Activated CD8-positive, alpha-beta memory T cell treated with anti-CD3 and anti-CD28 coated beads, Interleukin-2, amount 10 ng/mL, durations not matched to agents 7 days and 5 days (primary cell): Measurements from ENCODE around the gene TCF3. TPM values are rescaled to one million over a fixed set of nuclear protein-coding genes. Genes with fewer than 3 reads are reported as not detected.
"Not testable (repeated sequence)": the region's sequence is repeated elsewhere in the genome, so short reads cannot be mapped to it uniquely, and the experiment has no call there.

Experiments
- ATAC-seq: fragments of 150-1000 bp; cut with Tn5 transposase; one replicate; pipeline ENCODE4 v1.10.0; 2021; ENCODE audit warnings: moderate library complexity
- CTCF ChIA-PET: fragments of 350-600 bp; sonication (Branson Sonifier 250); formaldehyde crosslinking; loops from one replicate; lab custom pipeline; 2021; ENCODE audit warnings: antibody characterized with exemption; lab: Charles Lee
- DNase-seq: peaks from one replicate; pipeline ENCODE4 v3.0.0-alpha.2; 2020
- H3K27ac Mint-ChIP-seq: one replicate; pipeline ENCODE4 v1.8.0; 2021; ENCODE audit warnings: mild to moderate bottlenecking, mixed read lengths
- H3K27me3 Mint-ChIP-seq: one replicate; pipeline ENCODE4 v1.8.0; 2021; ENCODE audit warnings: mixed read lengths
- H3K36me3 Mint-ChIP-seq: one replicate; pipeline ENCODE4 v1.8.0; 2021; ENCODE audit warnings: mild to moderate bottlenecking, mixed read lengths
- H3K4me1 Mint-ChIP-seq: one replicate; pipeline ENCODE4 v1.8.0; 2021; ENCODE audit warnings: mixed read lengths
- H3K4me3 Mint-ChIP-seq: one replicate; pipeline ENCODE4 v1.8.0; 2021; ENCODE audit warnings: mild to moderate bottlenecking, moderate library complexity, mixed read lengths
- H3K9me3 Mint-ChIP-seq: one replicate; pipeline ENCODE4 v1.8.0; 2022; ENCODE audit warnings: low read depth, mixed read lengths
- total RNA-seq, 2 experiments: library from RNA; stranded (reverse); gene quantifications; one replicate each; pipeline ENCODE4 v1.2.3, GENCODE V29; 2021

The TCF3 gene
- total RNA-seq, 2 experiments from 2014 or later = 116 to 124 TPM

- Mint-ChIP-seq H3K9me3 (no peaks in the 10 kb centered on the region), H3K27ac (no peak overlapping the region), H3K27me3 (no peaks in the 10 kb centered on the region), H3K4me3 (no peak overlapping the region), H3K36me3 (peaks cover 13% of the 10 kb centered on the region), H3K4me1 (peaks cover 17% of the 10 kb centered on the region)
- ATAC-seq (no peak), DNase-seq (no peak)
- CTCF ChIA-PET = no interaction called here
Measured at GRCh38 chr19:1645299-1645698, 7.1 kb downstream of the TCF3 start.

GRCh38 chr19:1644070-1644469 is 8.3 kb downstream of the TCF3 start:
- H3K9me3 Mint-ChIP-seq = no peaks in the 10 kb centered on the region
- DNase-seq = no peak
- H3K27ac Mint-ChIP-seq = no peak overlapping the region
- no peaks in the 10 kb centered on the region for H3K27me3 Mint-ChIP-seq
- peaks cover 5% of the 10 kb centered on the region for H3K4me1 Mint-ChIP-seq
- no peak overlapping the region for H3K4me3 Mint-ChIP-seq
- H3K36me3 Mint-ChIP-seq = peaks cover 17% of the 10 kb centered on the region
- CTCF ChIA-PET = no interaction called here
- ATAC-seq = no peak

DNA sequence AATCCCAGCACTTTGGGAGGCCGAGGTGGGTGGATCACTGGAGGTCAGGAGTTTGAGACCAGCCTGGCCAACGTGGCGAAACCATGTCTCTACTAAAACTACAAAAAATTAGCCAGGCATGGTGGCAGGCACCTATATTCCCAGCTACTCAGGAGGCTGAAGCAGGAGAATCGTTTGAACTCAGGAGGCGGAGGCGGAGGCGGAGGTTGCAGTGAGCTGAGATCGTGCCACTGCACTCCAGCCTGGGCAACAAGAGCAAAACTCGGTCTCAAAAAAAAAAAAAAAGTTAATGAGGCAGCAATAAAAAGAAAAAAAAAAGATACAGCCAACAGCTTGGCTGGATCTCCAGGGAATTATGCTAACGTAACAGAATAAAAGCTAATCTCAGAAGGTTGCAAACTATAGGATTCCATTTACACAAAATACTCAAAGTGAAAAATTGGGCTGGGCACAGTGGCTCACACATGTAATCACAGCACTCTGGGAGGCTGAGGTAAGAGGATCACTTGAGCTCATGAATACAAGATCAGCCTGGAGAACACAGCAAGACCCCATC is 11.4 kb downstream of the TCF3 start:
- ATAC-seq = not testable (repeated sequence)

DNA sequence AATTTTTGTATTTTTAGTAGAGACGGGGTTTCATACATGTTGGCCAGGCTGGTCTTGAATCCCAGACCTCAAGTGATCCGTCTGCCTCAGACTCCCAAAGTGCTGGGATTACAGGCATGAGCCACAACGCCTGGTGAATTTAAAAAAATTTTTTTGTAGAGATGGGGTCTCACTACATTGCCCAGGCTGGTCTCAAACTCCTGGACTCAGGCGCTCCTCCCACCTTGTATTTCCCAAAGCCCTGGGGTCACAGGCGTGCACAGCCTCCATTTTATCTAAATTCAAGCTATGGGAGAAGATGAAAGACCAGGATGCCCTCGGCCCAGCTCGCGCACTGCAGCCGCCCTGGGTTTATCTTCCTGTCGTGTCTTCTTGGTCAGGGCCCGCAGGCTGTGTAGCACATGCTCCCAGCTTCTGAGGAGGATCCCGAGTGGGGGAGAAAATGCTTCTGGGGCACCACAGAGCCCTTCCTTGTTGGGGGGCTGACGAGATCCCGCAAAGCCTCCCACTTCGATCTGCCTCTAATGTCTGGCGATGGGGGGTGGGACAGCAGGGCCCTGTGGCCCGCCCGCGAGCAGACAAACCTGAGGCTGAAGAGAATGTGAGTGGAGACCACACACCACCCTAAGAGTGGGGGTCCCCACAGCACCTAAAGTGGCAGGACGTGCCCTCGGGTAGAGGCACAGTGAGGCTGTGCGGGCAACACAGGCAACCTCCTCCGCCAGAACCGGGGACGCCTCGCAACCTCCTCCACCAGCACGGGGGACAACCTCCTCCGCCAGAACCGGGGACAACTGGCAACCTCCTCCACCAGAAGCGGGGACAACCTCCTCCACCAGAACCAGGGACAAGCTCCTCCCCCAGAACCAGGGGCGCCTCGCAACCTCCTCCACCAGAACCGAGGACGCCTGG is 15.8 kb downstream of the TCF3 start:
- ATAC-seq (no peak), DNase-seq (no peak)
- Mint-ChIP-seq H3K4me1 (no peaks in the 10 kb centered on the region), H3K4me3 (no peak overlapping the region), H3K27ac (no peak overlapping the region), H3K27me3 (no peaks in the 10 kb centered on the region), H3K9me3 (no peaks in the 10 kb centered on the region), H3K36me3 (peaks cover 29% of the 10 kb centered on the region)
- CTCF ChIA-PET = interaction anchor here (1.1 kb wide), 2 partner anchors 36 to 91 kb away, joined by 3 to 4 read pairs; no protein-coding TSS in a partner anchor

More for the DNA sequence above, 11.4 kb downstream of the TCF3 start:
- H3K27ac Mint-ChIP-seq, H3K4me1 Mint-ChIP-seq, DNase-seq, H3K4me3 Mint-ChIP-seq, H3K9me3 Mint-ChIP-seq, H3K27me3 Mint-ChIP-seq: not testable (repeated sequence)
- CTCF ChIA-PET = interaction anchor here (0.6 to 1.7 kb wide), 3 partner anchors 48 to 197 kb away, joined by 3 to 4 read pairs (median 3); partner anchors contain the start of gene MBD3
- peaks cover 29% of the 10 kb centered on the region for H3K36me3 Mint-ChIP-seq

DNA sequence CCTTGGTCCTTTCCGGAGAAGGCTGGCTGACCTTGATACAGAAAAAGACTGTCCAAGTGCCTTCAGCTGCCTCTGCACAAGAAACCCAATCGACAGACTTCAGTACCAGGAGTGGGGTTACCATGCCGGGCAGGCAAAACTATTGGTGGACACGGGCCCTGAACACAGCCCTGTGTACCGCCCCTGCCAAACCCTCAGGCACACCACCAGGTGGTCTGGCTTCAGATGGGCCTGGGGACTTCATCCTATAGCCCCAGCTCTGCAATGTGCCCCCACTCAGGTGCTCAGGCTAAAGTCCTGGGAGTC is 17.5 kb downstream of the TCF3 start:
- Mint-ChIP-seq H3K4me3 (no peak overlapping the region), H3K9me3 (no peaks in the 10 kb centered on the region), H3K4me1 (no peaks in the 10 kb centered on the region), H3K27ac (no peak overlapping the region), H3K27me3 (no peaks in the 10 kb centered on the region), H3K36me3 (peaks cover 27% of the 10 kb centered on the region)
- CTCF ChIA-PET = interaction anchor here (0.5 to 0.6 kb wide), 2 partner anchors 132 to 203 kb away, joined by 3 read pairs; no protein-coding TSS in a partner anchor
- no peak for ATAC-seq
- DNase-seq = no peak

DNA sequence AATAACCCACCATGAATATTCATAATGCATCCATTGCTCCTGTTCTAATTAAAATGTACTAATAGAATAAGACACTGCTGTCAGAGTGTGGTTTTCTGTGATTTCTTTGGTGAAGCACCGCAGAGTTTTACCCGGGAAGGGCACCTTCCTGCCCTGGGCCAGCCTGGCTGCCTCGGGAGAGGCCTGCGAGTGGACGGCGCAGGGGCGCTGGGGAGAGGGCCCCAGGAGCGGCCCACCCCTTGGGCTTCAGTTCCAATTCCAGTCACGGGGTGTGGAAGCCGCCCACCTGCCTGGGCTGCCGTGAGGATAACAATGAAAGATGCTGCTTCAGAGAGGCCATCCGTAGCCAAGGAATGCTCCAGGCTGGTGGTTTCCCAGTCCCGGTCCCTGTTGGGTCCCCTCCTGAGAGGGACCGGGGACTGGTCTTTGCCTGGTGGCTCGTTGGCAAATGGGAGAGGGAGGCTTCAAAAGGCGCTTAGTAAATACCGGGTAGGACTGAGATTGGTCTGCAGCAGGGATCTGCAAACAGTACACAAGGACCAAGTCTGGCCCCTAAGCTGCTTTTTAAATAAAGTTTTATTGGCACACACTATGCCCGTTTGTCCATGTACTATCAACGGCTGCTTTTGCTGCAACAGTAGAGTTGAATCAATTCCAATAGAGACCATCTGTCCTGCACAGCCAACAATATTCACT is 18.0 kb downstream of the TCF3 start:
- Mint-ChIP-seq H3K9me3 (no peaks in the 10 kb centered on the region), H3K27me3 (no peaks in the 10 kb centered on the region), H3K27ac (no peak overlapping the region), H3K4me1 (no peaks in the 10 kb centered on the region), H3K36me3 (peaks cover 24% of the 10 kb centered on the region), H3K4me3 (no peak overlapping the region)
- CTCF ChIA-PET = interaction anchor here (0.5 kb wide), 1 partner anchor 131 kb away, joined by 3 read pairs; no protein-coding TSS in a partner anchor
- no peak for DNase-seq
- ATAC-seq = no peak

DNA sequence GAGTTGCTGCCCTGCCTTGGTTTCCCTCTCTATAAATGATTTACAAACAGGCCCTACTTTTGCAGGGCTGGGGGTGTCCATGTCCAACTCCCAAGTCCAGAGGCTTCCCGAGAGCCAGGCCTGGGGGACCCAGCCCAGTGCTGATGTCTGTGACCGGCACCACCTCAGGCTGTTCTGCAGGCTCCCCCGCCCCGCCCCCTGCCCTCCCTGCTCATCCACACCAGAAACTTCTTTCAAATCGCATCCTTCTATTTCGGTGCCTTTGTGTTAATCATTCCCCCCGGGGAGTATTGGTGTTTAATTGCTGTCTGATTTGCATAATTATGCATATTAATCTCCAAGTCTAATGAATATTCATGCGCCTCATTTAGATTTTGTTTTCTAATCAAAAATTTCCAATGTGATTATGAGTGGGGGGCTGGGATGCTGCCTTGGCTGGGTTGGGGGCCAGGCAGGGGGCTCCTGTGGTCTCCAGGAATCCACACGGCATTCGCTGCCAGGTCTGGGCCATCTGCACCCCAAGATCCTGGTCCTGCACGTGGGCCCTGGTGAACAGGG is 19.1 kb downstream of the TCF3 start:
- no peaks in the 10 kb centered on the region for H3K9me3 Mint-ChIP-seq
- peaks cover 17% of the 10 kb centered on the region for H3K36me3 Mint-ChIP-seq
- DNase-seq = no peak
- no peaks in the 10 kb centered on the region for H3K27me3 Mint-ChIP-seq
- no peak for ATAC-seq
- H3K4me1 Mint-ChIP-seq = no peaks in the 10 kb centered on the region
- no peak overlapping the region for H3K27ac Mint-ChIP-seq
- no peak overlapping the region for H3K4me3 Mint-ChIP-seq
- CTCF ChIA-PET = interaction anchor here (0.6 kb wide), 1 partner anchor 47 kb away, joined by 4 read pairs; no protein-coding TSS in a partner anchor

GRCh38 chr19:1632462-1633268 is 19.8 kb downstream of the TCF3 start:
- H3K27me3 Mint-ChIP-seq = no peaks in the 10 kb centered on the region
- H3K9me3 Mint-ChIP-seq = no peaks in the 10 kb centered on the region
- CTCF ChIA-PET = interaction anchor here (0.6 kb wide), 1 partner anchor 46 kb away, joined by 4 read pairs; no protein-coding TSS in a partner anchor
- H3K4me1 Mint-ChIP-seq = no peaks in the 10 kb centered on the region
- ATAC-seq (no peak), DNase-seq (no peak)
- H3K36me3 Mint-ChIP-seq = peaks cover 15% of the 10 kb centered on the region
- H3K27ac Mint-ChIP-seq = no peak overlapping the region
- no peak overlapping the region for H3K4me3 Mint-ChIP-seq

- Mint-ChIP-seq H3K4me3 (no peak overlapping the region), H3K4me1 (no peaks in the 10 kb centered on the region), H3K27ac (no peak overlapping the region), H3K27me3 (no peaks in the 10 kb centered on the region), H3K9me3 (no peaks in the 10 kb centered on the region), H3K36me3 (peaks cover 10% of the 10 kb centered on the region)
- DNase-seq (no peak), ATAC-seq (no peak)
- CTCF ChIA-PET = no interaction called here
Measured at GRCh38 chr19:1631557-1632100, 20.8 kb downstream of the TCF3 start.

GRCh38 chr19:1630811-1631210 is 21.6 kb downstream of the TCF3 start:
- Mint-ChIP-seq H3K27me3 (no peaks in the 10 kb centered on the region), H3K4me3 (no peak overlapping the region), H3K27ac (no peak overlapping the region), H3K36me3 (peaks cover 8% of the 10 kb centered on the region), H3K4me1 (no peaks in the 10 kb centered on the region), H3K9me3 (no peaks in the 10 kb centered on the region)
- no peak for DNase-seq
- no peak for ATAC-seq
- CTCF ChIA-PET = no interaction called here

DNA sequence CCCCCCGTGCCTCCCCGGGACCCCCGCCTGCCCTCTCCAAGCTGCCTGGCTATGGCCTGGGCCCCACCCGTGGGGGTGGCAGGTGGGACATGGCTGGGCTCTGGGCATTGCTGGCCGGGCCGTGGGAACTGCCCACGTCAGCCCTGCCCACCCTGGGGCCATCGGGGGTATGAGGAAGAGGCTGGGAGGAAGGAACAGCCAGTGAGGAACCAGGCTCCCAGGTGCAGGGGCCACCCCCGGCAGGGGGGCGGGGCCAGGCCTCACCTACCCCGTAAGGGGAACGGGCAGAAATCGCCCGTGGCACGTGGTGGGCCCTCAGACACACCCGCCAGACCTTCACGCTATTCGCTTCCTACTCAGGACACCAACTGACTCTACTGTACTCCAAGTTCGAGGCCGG is 22.4 kb downstream of the TCF3 start:
- no peaks in the 10 kb centered on the region for H3K36me3 Mint-ChIP-seq
- H3K4me3 Mint-ChIP-seq = no peak overlapping the region
- DNase-seq (no peak), ATAC-seq (no peak)
- CTCF ChIA-PET = no interaction called here
- no peak overlapping the region for H3K27ac Mint-ChIP-seq
- H3K4me1 Mint-ChIP-seq = no peaks in the 10 kb centered on the region
- no peaks in the 10 kb centered on the region for H3K9me3 Mint-ChIP-seq
- no peaks in the 10 kb centered on the region for H3K27me3 Mint-ChIP-seq

GRCh38 chr19:1629256-1629808 is 23.1 kb downstream of the TCF3 start:
- CTCF ChIA-PET = no interaction called here
- no peak for DNase-seq
- no peaks in the 10 kb centered on the region for H3K4me1 Mint-ChIP-seq
- H3K36me3 Mint-ChIP-seq = no peaks in the 10 kb centered on the region
- no peak for ATAC-seq
- no peaks in the 10 kb centered on the region for H3K9me3 Mint-ChIP-seq
- H3K27ac Mint-ChIP-seq = no peak overlapping the region
- H3K27me3 Mint-ChIP-seq = no peaks in the 10 kb centered on the region
- H3K4me3 Mint-ChIP-seq = no peak overlapping the region
